GM19397 (cell line): ENCODE results near the gene TMEM39B.
"Not testable (repeated sequence)": the region's sequence is repeated elsewhere in the genome, so short reads cannot be mapped to it uniquely, and the experiment has no call there.

Experiments used
- ATAC-seq: cut with Tn5 transposase; IDR thresholded peaks from one replicate; pipeline ENCODE4 v1.9.1; 2021; ENCODE audit warnings: mild to moderate bottlenecking, moderate library complexity; ENCODE audit not compliant: unreplicated experiment

The TMEM39B gene

GRCh38 chr1:32111040-32111623, 38.4 kb downstream of the TMEM39B start:
- no peak for ATAC-seq

GRCh38 chr1:32111789-32112188, 39.0 kb downstream of the TMEM39B start:
- no peak for ATAC-seq

- ATAC-seq: no peak
These were observed 40.2 kb downstream of the TMEM39B start for GRCh38 chr1:32112806-32113375.

GRCh38 chr1:32113436-32113835, 40.7 kb downstream of the TMEM39B start:
- ATAC-seq: not testable (repeated sequence)

- no peak for ATAC-seq
These were observed 41.7 kb downstream of the TMEM39B start for GRCh38 chr1:32114420-32114819.

- ATAC-seq: no peak
These were observed 42.8 kb downstream of the TMEM39B start for GRCh38 chr1:32115496-32115895.

- no peak for ATAC-seq
These were observed 43.8 kb downstream of the TMEM39B start for GRCh38 chr1:32116531-32116930.

- ATAC-seq: no peak
These were observed 49.4 kb downstream of the TMEM39B start for GRCh38 chr1:32122151-32122550.

GRCh38 chr1:32123361-32123760, 50.6 kb downstream of the TMEM39B start:
- not testable (repeated sequence) for ATAC-seq

GRCh38 chr1:32125313-32125712, 52.6 kb downstream of the TMEM39B start:
- ATAC-seq: no peak

- no peak for ATAC-seq
These were observed 54.0 kb downstream of the TMEM39B start for GRCh38 chr1:32126770-32127169.

- ATAC-seq: no peak
These were observed 54.9 kb downstream of the TMEM39B start for GRCh38 chr1:32127409-32128198.

- ATAC-seq: no peak
These were observed 55.7 kb downstream of the TMEM39B start for GRCh38 chr1:32128479-32128878.

- ATAC-seq: no peak
These were observed 56.2 kb downstream of the TMEM39B start for GRCh38 chr1:32128964-32129363.

- not testable (repeated sequence) for ATAC-seq
These were observed 61.2 kb downstream of the TMEM39B start for GRCh38 chr1:32133950-32134280.

GRCh38 chr1:32137111-32137510, 64.4 kb downstream of the TMEM39B start:
- no peak for ATAC-seq

GRCh38 chr1:32138965-32139364, 66.2 kb downstream of the TMEM39B start:
- no peak for ATAC-seq

GRCh38 chr1:32142446-32143301, 69.9 kb downstream of the TMEM39B start:
- no peak for ATAC-seq

GRCh38 chr1:32143302-32143695, 70.6 kb downstream of the TMEM39B start:
- not testable (repeated sequence) for ATAC-seq

- no peak for ATAC-seq
These were observed 71.3 kb downstream of the TMEM39B start for GRCh38 chr1:32144033-32144432.

GRCh38 chr1:32147799-32148198, 75.1 kb downstream of the TMEM39B start:
- ATAC-seq: not testable (repeated sequence)
